ENCODE data around the gene SORD. TPM values are rescaled to one million over a fixed set of nuclear protein-coding genes. Genes with fewer than 3 reads are reported as not detected.
A peak's percentile ranks its signal among the peaks of the same experiment; 100 is the strongest.
"Not testable (repeated sequence)": the region's sequence is repeated elsewhere in the genome, so short reads cannot be mapped to it uniquely, and the experiment has no call there.

Gene SORD
- 5.1 TPM for total RNA-seq

- peak; percentile 91 for DNase-seq
These were observed at the start of gene SORD for GRCh38 chr15:45022871-45023658. Gene SORD, plus strand, starts transcription at chr15:45023195. Its CDS starts 89 bp downstream, at chr15:45023284.

- not testable (repeated sequence) for DNase-seq
These were observed 46.8 kb upstream of the SORD start for GRCh38 chr15:44976183-44976582.

GRCh38 chr15:44977781-44978180, 45.2 kb upstream of the SORD start:
- not testable (repeated sequence) for DNase-seq

GRCh38 chr15:44979617-44980339, 43.2 kb upstream of the SORD start:
- not testable (repeated sequence) for DNase-seq

- not testable (repeated sequence) for DNase-seq
These were observed 38.9 kb upstream of the SORD start for GRCh38 chr15:44984144-44984543.

GRCh38 chr15:44986346-44987055, 36.5 kb upstream of the SORD start:
- DNase-seq = not testable (repeated sequence)

GRCh38 chr15:44987711-44988110, 35.3 kb upstream of the SORD start:
- not testable (repeated sequence) for DNase-seq

- DNase-seq = not testable (repeated sequence)
These were observed 34.7 kb upstream of the SORD start for GRCh38 chr15:44988184-44988869.

- DNase-seq = not testable (repeated sequence)
These were observed 34.1 kb upstream of the SORD start for GRCh38 chr15:44988870-44989219.

GRCh38 chr15:44997632-44998031, 25.4 kb upstream of the SORD start:
- not testable (repeated sequence) for DNase-seq

GRCh38 chr15:44999105-44999504, 23.9 kb upstream of the SORD start:
- no peak for DNase-seq

- not testable (repeated sequence) for DNase-seq
These were observed 21.8 kb upstream of the SORD start for GRCh38 chr15:45001180-45001579.

GRCh38 chr15:45003731-45004410, 19.1 kb upstream of the SORD start:
- DNase-seq = not testable (repeated sequence)

- DNase-seq = not testable (repeated sequence)
These were observed 18.3 kb upstream of the SORD start for GRCh38 chr15:45004590-45005175.

- DNase-seq = no peak
These were observed 13.9 kb upstream of the SORD start for GRCh38 chr15:45009046-45009445.

GRCh38 chr15:45015114-45015513, 7.9 kb upstream of the SORD start:
- not testable (repeated sequence) for DNase-seq

- not testable (repeated sequence) for DNase-seq
These were observed 2.6 kb upstream of the SORD start for GRCh38 chr15:45020222-45020900.

- DNase-seq = not testable (repeated sequence)
These were observed 2.1 kb upstream of the SORD start for GRCh38 chr15:45020901-45021259.

GRCh38 chr15:45021348-45021747, 1.6 kb upstream of the SORD start:
- DNase-seq = no peak

- no peak for DNase-seq
These were observed 747 bp downstream of the SORD start for GRCh38 chr15:45023659-45024225.
